ELF-1 (cell line): Measurements from ENCODE around the gene ZFP92.

ENCODE experiments used
- DNase-seq: peaks from one replicate; pipeline ENCODE4 v3.0.0-alpha.2; 2016; ENCODE audit warnings: low read depth, low spot score

Gene ZFP92

DNA sequence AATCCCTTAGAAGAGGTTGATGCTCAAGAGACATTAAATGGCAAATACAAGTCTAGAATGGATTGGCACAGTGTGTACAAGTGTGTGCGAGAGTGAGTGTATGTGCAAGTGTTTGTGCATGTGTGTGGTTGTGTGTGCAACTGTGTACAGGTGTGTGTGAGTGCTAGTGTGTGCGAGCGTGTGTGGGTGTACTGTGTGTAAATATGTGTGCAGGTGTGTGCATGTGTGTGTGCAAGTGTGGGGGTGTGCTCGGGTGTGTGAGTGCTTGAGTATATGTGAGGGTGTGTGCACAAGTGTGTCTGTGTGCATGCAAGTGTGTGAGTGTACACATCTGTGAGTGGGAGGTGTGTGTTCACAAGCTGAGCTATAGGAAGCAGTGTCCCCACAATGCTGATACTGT is 28.7 kb downstream of the ZFP92 start:
- DNase-seq = no peak

DNA sequence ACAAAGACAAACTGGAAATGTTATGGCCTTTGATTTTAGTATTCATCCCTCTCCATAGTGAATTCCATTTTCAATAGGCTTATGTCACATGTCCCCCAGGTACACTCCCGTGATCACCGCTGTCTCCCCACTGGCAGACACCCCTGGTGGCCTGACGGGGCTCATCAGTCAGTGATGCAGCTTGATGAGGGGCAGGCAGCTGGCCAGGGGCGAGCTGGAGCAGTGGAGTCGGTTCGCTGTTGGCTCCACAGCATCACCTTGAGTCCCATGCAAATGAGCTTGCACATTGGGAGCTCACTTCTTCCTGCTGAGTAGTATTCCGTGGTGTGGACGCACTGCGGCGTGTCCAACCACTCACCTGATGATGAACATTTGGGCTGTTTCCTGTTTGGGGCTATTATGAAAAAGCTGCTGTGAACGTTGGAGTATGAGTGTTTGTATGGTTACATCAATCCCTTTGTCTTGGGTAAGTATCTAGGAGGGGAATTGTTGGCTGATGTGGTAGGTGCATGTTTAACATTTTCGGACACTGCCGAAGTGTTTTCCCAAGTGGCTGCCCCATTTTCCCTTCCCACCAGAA is 29.4 kb downstream of the ZFP92 start:
- no peak for DNase-seq

DNA sequence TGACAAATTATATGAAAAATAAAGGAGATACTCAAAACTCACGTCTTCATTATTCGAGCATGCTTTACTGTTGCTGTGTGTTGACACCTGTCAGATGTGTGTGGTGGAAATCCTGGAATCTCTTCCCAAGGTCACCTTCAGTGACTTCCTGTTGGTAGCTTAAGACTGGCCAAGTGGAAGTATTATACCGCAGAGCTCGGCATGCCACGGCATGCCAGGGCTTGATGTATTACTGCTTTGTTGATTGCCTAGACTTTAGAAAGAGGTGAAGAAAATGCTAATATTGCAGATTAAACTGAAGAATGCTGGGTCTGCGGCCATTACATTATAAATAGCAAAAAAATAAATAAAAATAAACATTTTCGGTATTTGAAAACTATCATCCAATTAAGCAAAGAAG is 30.0 kb downstream of the ZFP92 start:
- no peak for DNase-seq

DNA sequence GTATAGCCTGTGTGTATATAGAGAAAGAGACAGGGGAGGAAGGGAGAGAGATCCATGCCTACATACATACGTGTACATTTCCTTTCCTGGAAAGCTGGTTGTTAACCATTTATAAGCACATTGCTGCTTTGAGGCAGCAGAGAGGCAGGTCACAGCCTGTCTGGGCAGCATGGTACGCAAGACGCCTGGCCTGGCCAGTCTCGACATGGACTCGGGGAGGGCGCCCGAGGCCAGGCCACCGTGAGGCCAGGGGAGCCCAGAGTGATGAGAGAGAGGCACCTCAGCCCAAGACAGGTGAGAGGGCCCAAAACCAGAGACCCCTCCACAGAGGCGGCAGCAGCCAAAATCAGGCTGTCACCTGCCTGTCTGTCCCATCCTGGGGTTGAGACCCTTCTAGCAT is 30.7 kb downstream of the ZFP92 start:
- no peak for DNase-seq

DNA sequence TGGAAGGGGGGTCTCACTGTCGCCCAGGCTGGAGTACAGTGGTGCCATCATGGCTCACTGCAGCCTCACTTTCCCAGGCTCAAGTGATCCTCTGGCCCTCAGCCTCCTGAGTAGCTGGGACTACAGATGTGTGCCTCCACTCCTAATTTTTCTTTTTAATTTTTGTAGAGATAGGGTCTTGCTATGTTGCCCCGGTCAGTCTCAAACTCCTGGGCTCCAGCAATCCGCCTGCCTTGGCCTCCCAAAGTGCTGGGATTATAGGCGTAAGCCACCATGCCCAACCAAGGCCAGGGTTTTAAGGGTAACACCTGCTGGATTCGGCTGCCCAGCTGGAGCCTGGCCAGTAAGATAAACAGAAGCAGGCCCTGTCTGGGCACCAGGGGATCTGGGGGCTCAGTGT is 31.2 kb downstream of the ZFP92 start:
- no peak for DNase-seq

DNA sequence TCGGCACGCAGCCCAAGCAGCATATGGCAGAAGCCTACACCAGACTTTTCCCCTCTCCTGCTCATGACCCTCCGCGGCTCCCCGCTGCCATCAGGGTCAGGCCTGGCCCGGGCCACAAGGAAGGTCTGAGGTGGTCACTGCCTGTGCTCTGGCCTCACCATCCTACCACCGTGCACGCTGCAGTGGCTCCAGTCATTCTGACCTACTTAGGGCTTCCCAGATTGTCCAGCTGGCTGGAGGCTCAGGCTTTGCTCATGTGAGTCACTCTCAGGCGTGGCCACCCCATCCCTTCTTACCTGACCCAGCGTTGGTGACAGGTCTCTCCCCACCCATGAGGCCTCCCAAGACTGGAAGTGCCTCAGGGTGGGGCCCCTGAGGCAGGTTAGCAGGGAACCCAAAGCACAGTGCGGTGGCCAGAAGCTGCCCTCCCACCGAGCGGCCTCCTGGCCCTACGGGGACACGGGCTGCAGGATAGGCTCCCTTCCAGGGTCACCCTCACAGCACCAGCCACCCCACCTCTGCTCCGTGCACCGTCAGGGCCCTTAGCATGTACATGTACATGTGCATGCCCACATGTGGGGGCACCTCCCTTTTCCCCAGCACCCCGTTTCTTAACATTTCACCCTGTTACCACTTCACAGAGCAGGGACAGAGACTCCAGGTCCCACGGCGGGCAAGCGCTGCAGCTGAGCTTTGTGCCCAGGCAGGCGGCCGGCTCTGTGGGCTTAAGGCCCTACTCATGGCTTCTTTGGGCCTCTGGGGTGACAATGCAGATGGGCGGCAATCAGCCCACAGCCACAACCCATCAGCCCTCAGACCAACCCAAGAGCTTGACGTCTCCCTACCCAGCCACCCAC is 32.4 kb downstream of the ZFP92 start:
- DNase-seq = no peak

DNA sequence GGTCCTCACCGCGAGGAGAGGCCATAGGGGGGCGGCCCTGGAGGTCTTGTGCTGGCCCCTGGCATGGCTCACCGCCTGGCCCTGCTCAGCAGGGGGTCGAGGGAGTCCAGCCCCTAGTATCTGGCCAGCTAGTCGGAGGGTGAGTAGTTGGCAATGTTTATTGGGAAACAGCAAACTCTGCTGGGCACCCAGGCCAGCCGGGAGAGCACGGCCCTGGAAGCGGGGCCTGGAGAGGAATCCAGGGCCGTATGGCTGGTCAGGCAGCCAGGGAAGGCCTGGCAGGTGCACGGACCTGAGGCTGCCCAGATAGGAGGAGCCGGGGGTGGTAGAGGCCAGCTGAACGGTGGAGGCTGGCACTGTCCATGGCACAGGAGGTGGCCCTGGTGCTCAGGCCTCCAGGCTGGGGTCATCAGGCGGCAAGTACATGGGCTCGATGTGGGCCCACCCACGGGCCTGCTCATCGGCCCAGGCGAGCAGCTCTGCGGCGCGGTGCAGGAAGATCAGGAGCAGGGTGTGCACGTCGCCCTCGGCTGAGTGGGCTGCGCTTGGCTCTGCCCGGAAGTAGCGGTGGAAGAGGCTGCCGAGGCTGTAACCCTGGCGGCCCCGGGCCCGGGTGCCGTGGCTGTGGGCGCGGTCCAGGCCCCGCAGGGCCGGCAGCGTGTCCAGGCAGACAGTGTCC is 33.2 kb downstream of the ZFP92 start:
- DNase-seq = no peak

DNA sequence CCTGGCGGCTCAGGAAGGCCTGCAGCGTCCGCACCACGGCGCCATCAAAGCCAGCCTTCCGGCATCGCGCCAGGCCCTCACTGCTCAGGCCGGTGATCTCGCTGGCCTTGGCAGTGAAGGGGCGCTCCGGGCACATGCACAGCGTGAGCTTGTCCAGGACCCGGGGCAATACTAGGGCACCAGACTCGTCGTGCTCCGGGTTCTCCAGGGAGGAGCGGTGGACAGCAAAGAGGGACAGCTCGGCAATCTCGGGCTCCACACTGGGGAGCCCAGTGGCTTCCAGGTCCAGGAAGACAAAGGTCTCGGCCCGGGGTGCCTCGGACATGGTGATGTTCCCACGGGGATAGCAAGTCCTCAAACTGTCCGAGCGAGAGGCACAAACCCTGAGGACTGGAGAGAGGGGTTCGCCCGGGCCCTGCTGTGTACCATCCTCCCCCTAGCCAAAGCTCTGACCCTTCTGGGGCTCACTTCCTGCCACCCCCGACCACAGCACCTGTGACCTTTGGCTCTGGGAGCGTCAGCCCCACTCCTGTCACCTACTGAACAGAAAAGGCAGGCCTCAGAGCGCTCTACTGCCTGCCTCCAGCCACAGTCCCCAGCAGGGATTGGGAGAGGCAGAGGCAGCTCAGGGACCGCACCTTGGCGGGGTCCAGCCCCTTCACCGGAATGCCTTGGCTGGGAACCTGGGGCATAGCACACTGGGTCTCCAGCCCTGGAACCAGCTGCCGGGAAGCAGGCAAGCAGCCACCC is 34.0 kb downstream of the ZFP92 start:
- no peak for DNase-seq

DNA sequence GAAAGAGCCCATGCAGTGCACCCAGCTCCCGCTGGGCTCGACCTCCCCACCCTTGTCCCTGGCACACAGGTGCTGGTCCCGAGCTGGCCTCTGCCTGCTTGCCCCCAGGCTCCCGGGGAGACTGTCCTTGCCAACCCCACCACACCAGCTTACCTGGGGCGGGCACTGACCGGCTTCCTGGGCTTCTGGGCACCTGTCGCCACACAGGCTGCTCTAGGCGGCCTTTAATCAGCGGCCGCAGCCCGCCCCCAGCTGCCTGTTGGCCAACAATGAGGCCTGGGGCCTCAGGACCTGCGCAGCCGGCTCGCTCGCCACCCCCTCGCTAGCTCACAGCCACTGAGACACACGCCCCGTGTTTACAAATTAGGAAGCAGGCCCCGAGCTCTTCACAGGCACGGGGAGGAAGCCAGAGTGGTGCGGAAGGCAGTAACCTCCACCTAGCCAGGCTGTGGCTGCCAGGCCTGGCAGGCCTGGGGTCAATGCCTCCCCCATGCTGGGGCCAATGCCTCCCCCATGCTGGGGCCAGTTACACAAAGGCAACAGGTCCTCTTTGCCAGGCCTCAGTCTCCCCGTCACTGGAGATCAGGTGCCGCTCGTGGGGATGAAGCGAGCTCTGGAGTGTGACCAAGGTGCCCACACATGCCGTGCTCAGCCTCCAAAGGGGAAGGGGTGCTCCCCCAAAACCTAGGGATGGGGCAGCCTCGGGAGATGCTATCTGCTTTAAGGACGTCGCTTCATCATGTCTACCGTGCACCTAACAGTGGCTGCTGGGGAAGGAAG is 34.8 kb downstream of the ZFP92 start, which contains the start of gene TREX2:
Gene TREX2, minus strand, starts transcription at position 201 of the 780 bp plus-strand sequence. CDS start 626 bp downstream, outside the sequence.
- peak; percentile 57 for DNase-seq

DNA sequence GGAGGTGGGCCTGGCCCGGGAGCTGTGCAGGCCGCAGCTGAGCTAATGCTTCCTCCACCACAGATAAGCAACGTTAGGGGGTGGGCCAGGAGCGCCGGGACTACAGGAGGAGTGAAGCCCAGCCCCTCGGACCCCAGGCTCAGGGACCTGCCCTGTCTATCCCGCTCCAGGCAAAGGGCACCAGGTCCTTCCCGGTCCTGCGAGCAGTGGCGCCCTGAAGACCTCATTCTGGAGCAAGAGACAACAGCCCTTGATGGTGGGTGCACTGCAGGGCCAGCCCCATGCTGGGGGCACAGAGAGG is 35.3 kb downstream of the ZFP92 start:
- DNase-seq = no peak

DNA sequence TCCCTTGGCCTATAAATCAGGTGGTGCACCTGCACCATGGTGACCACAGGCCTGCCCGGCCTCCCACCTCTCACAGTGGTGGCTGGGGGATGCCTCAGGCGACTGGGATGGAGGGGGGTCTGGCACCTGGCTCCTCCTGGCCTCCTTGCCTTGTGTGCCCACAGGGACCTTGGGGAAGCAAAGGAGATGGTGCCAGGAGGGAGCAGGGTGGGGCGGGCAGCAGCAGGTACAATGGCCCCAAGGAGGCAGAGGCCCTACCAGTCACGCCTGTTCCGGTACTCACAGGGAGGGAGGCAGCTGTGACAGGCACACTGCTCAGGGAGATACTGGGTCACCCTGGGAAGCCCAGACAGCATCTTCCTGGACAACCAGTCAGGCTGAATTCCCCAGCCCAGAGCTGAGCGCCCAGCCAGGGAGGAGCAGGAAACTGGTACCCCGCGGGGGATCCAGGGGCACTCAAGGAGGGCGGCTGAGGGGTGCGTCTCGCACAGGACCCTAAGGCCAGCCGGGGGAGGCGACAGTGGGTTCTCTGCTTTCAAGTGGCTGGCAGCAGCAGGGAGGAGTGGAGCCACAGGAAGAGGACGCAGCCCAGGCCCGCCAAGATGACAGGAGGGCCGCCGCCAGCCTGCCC is 35.8 kb downstream of the ZFP92 start:
- DNase-seq = no peak

DNA sequence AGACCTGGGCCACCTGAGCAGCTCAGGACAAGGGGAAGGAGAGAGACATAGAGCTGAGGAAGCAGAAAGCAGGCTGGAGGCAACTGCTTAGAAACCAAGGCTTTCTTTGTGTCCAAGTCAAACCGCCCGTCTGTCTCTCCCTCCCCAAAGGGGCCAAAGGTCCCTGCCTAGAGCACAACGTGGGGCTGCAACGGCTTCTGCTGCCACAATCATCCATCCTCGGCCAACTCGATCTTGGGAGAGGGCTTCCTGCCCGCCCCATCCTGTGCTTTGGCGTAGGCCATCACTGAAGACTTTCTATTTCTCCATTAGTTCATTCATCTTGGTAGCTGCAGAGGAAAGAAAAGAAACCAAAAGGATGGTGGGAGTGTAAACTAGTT is 36.3 kb downstream of the ZFP92 start:
- DNase-seq = no peak

DNA sequence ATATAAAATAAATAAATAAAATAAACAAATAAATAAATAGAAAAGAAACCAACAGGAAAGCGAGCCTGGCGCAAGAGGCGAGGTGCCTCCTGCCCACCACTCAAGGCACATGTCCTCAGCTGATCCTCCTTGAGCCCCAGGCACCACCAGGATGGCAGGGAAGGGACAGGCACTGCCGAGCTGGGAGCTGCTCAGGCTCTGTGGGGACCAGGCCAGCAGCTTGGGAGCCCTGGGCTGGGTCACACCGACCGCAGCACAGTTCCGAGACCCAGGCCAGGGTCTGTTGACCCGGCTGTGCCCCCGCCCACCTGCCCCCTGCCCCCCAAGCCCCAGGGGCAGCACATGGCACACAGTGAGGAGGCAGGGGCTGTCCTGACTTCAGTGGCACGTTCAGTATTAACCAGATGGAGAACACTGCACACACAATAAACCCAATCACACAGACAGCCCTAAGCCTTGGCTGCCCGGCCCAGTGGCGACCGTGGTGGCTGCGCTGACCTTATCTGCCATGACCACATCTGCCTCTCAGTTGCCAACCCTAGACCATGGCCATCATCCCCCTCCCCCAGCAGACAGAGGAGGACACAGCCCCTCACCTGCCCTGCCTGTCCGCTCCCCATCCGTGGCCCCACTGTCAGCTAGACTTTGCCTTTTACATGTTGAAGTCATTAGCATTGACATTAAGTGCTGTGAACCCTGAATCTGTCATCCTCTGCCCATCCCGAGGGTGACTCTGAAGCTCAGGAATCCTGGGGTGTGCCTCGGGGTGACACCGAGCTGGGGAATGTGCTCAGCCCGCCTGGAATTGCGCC is 37.5 kb downstream of the ZFP92 start:
- no peak for DNase-seq

DNA sequence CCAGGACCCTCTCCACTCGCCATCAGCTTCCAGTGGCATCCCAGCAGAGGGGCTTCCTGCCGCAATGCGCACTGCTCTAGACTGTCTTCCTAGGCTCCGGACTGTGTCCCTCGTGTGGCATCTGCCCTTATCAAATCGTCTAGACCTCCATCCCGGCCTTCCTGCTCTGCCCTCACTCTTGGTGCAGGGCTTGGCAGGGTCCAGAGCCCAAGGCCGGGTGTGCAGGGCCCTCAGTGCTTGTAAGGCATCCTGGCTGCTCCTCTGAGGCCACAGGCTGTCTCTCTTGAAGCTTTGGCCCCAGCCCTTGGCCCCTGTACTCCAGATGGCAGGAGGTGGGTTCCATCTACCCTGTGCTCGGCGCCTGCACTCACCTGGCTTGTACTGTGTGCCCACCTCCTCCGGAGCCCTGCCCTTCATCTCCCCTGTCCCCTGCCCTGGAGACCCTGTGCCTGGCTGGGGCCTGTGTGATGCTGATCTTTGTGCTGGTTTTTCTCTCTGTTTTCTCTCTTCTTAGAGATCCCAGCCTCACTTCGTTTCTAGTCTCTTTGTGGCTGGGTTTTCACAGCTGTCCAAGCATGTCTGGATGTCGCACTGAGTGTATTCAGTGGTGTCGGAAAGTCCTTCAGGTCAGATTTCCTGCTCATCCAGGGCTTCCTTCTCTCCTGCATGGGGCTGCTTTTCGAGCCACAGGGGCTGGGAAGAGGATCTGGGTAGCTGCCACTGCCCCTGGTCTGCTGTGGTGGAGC is 38.3 kb downstream of the ZFP92 start:
- no peak for DNase-seq

DNA sequence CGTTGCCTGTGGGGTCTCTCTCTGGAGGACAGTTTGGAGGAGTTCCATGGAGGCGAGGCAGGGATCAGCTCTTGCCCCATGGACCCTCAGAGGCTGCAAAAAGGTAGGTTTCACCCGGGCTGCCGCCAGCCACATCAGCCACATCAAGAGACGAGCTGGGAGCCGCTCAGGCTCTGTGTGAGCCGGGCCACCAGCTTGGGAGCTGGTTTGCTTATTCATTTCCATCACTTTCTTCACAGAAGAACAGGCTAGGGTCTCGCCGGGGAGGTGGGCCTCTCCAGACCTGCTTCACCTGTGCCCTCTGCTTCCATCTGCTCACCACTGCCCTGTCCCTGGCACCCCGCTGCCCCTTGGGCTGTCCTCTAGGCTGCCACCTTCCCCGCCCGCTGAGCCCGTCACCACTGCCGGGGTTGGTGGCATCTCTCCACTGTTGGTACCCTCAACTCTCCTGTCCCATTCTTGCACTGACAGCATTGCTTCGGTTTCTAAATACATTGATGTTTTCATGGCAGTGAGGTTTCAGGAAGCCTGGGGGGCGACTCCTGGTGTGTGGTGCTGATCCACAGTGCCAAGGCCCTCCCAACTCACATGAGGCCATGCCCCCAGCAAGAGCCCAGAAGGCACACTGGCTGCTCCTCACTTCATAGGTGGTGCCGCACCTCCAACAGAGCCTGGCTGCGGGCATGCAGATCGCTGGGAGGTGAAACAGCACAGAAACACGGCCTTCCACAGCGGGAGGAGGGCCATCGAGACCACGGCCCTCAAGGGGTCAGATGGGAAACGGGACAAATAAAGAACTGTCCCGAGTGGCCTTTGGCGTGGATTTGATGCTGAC is 39.1 kb downstream of the ZFP92 start:
- no peak for DNase-seq

DNA sequence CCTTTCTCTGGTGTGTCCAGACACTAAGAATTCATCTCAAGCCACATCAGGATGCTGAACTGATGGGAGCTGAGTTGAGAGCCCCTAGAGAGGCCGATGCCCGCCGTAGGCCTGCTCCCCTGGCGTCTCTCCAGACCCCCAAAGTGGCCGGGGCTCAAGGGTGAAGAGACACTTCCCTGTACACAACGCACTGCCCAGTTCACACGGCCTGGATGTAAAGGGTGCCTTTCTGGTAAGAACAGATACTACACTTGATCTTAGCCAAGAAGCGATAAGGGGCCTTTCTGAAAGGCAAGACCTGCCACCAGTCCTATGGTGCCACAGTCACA is 39.6 kb downstream of the ZFP92 start:
- DNase-seq = no peak

DNA sequence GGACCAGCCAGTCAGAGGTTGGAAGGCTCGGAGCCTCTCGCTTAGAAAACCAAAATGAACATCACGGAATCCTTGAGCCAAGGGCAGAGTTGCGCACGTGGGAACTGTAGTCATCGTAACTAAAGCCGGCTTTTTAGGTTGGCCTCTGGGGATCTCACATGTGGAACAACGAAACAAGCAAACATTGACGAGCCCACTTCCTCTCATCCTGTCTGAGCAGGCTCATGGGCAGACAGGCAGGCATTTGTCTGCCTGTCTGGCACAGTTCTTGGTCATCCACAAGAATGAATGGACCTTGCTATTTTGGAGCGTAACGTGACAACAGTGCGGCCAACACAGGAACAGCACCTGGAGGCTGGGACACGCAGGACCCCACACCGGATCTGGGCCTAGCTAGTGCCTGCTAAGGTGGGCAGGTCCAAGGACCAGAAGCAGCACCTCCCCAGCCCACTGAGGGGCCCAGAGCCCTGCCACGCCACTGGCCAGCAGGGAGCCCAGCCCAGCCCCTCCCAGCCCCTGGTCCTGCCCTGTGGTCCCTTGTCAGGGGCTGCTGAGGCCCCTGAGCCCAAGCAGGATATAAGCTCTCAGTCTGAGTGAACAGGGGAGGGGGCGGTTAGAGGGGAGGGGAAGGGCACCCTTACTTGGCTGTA is 43.8 kb downstream of the ZFP92 start:
- no peak for DNase-seq

DNA sequence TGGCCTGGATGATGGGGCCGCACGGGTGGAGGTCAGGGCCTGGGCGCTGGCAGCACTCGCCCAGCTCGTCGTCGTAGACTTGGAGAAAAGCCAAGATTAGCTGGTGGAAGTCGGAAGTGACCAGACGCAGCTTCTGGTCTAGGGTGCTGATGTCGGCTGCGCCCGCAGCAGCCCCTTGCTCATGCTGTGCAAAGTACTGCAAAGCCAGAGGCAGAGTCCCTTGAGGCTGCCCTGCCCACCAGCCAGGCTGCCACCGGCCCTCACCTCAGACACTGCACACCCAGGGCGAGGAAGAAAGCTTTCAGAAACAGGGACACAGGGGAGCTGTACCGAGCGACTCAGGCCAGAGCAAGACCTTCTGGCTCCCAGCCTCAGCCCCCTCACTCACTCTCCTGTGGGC is 44.3 kb downstream of the ZFP92 start:
- DNase-seq = no peak
